Mesothelial cell of epicardium (in vitro differentiated cells): Measurements from ENCODE around the gene XYLT1. TPM values are rescaled to one million over a fixed set of nuclear protein-coding genes. Genes with fewer than 3 reads are reported as not detected.

Experiments used
- DNase-seq, 2 experiments: peaks; one replicate each; pipeline ENCODE4 v3.0.0; 2021; ENCODE audit warnings: low spot score in 2 of 2; ENCODE audit not compliant: unreplicated experiment in 2 of 2
- H3K27ac Mint-ChIP-seq: 2 replicates; pipeline ENCODE4 v1.8.0; 2021; ENCODE audit warnings: mixed read lengths
- H3K27me3 Mint-ChIP-seq: 2 replicates; pipeline ENCODE4 v1.8.0; 2021; ENCODE audit warnings: low read depth, mixed read lengths
- H3K36me3 Mint-ChIP-seq: 2 replicates; pipeline ENCODE4 v1.8.0; 2021; ENCODE audit warnings: mixed read lengths
- H3K4me1 Mint-ChIP-seq: 2 replicates; pipeline ENCODE4 v1.8.0; 2021; ENCODE audit warnings: mixed read lengths
- H3K4me3 Mint-ChIP-seq: 2 replicates; pipeline ENCODE4 v1.8.0; 2021; ENCODE audit warnings: mild to moderate bottlenecking, moderate library complexity, mixed read lengths
- H3K9me3 Mint-ChIP-seq: 2 replicates; pipeline ENCODE4 v1.8.0; 2021; ENCODE audit warnings: mixed read lengths
- CTCF ChIP-seq: fragments of 200-600 bp; sonication (generic); IDR thresholded peaks from one replicate; pipeline ENCODE4 v1.5.0; 2021; ENCODE audit warnings: antibody characterized with exemption; ENCODE audit not compliant: unreplicated experiment
- total RNA-seq: library from RNA; stranded (reverse); gene quantifications from 3 replicates; pipeline ENCODE4 v1.2.1, GENCODE V29; 2021

The XYLT1 gene
- total RNA-seq, 1 donor from 2014 or later: 15.2 TPM

- Mint-ChIP-seq H3K36me3 (peaks cover 18% of the 10 kb centered on the region), H3K4me3 (no peak overlapping the region), H3K9me3 (no peaks in the 10 kb centered on the region)
Measured at GRCh38 chr16:17134586-17134985, 336.2 kb downstream of the XYLT1 start.

GRCh38 chr16:17133851-17134250 lies 336.9 kb downstream of the XYLT1 start:
- Mint-ChIP-seq H3K4me1 (no peaks in the 10 kb centered on the region), H3K9me3 (no peaks in the 10 kb centered on the region), H3K27me3 (no peaks in the 10 kb centered on the region), H3K36me3 (peaks cover 18% of the 10 kb centered on the region), H3K4me3 (no peak overlapping the region), H3K27ac (no peak overlapping the region)
- TF ChIP-seq CTCF: no peak
- no peak for DNase-seq

More at GRCh38 chr16:17134586-17134985, 336.2 kb downstream of the XYLT1 start:
- Mint-ChIP-seq H3K27me3 (no peaks in the 10 kb centered on the region), H3K4me1 (no peaks in the 10 kb centered on the region), H3K27ac (no peak overlapping the region)
- DNase-seq: no peak
- TF ChIP-seq CTCF: no peak

DNA sequence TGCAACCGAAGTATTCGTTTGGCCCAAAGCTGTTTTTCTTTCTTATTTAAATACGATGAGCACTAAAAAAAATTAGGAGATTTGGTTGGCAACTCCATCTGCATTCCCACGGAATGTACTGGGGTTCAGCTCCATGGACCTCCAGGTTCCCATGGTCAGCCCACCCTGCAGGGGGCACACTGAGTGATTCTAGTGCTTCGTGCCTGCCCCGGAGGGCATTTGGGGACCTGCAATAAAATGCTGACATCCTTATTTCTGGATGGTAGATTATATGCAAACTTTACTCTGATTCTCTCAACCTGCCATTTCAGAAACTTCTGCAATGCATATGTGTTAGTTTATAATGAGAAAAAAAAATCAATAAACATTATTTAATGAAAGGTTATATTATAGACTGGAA lies 339.4 kb downstream of the XYLT1 start:
- H3K4me1 Mint-ChIP-seq: no peaks in the 10 kb centered on the region
- DNase-seq: no peak
- no peak overlapping the region for H3K27ac Mint-ChIP-seq
- no peak overlapping the region for H3K4me3 Mint-ChIP-seq
- no peak for TF ChIP-seq CTCF
- H3K36me3 Mint-ChIP-seq: peaks cover 20% of the 10 kb centered on the region
- H3K9me3 Mint-ChIP-seq: no peaks in the 10 kb centered on the region
- no peaks in the 10 kb centered on the region for H3K27me3 Mint-ChIP-seq

- DNase-seq: no peak
- H3K9me3 Mint-ChIP-seq: no peaks in the 10 kb centered on the region
- peaks cover 20% of the 10 kb centered on the region for H3K36me3 Mint-ChIP-seq
- TF ChIP-seq CTCF: no peak
- H3K4me1 Mint-ChIP-seq: no peaks in the 10 kb centered on the region
- no peaks in the 10 kb centered on the region for H3K27me3 Mint-ChIP-seq
- no peak overlapping the region for H3K4me3 Mint-ChIP-seq
- no peak overlapping the region for H3K27ac Mint-ChIP-seq
Measured at GRCh38 chr16:17130733-17131132, 340.0 kb downstream of the XYLT1 start.

DNA sequence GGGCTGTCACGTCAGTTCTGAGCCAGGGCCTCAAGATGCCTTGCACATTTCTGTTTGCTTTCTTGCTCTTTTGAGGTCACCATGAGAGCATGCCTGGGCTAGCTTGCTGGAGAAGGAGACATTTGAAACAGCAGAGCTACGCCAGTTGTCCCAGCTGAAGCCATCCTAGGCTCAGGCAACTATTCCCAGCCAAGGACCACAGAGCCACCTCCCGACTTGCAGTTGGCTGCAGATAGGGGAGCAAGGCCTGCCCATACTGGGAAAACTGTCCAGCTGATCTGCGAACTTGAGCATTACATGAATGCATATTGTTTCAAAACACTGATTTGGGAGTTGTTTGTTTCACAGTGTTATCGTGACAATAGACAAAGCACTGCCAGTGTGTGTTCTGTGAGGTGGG lies 340.8 kb downstream of the XYLT1 start:
- Mint-ChIP-seq H3K36me3 (peaks cover 25% of the 10 kb centered on the region), H3K9me3 (no peaks in the 10 kb centered on the region)

More for the DNA sequence above, 340.8 kb downstream of the XYLT1 start:
- Mint-ChIP-seq H3K4me1 (no peaks in the 10 kb centered on the region), H3K27ac (no peak overlapping the region), H3K27me3 (no peaks in the 10 kb centered on the region), H3K4me3 (no peak overlapping the region)
- DNase-seq: no peak
- no peak for TF ChIP-seq CTCF
